Activated T-helper 2 cell treated with anti-CD3 and anti-CD28 coated beads, Interferon-gamma antibody, Interleukin-2, Interleukin-4, amounts not matched to agents 10 μg/mL and 5 μg/mL and 100 μg/mL, durations not matched to agents 14 hours and 24 hours and 36 hours (primary cell): ENCODE data around the gene CCNK. TPM values are rescaled to one million over a fixed set of nuclear protein-coding genes. Genes with fewer than 3 reads are reported as not detected.

Experiments
- DNase-seq: peaks from one replicate; pipeline ENCODE4 v3.0.0; 2021; ENCODE audit warnings: low spot score
- H3K27ac Mint-ChIP-seq: one replicate; pipeline ENCODE4 v1.8.0; 2021; ENCODE audit warnings: mixed read lengths
- H3K27me3 Mint-ChIP-seq: one replicate; pipeline ENCODE4 v1.8.0; 2021; ENCODE audit warnings: low read depth, mixed read lengths
- H3K36me3 Mint-ChIP-seq: one replicate; pipeline ENCODE4 v1.8.0; 2021; ENCODE audit warnings: low read depth, mixed read lengths
- H3K4me1 Mint-ChIP-seq: one replicate; pipeline ENCODE4 v1.8.0; 2021; ENCODE audit warnings: low read depth, mixed read lengths
- H3K4me3 Mint-ChIP-seq: one replicate; pipeline ENCODE4 v1.8.0; 2021; ENCODE audit warnings: low read depth, mild to moderate bottlenecking, moderate library complexity, mixed read lengths
- H3K9me3 Mint-ChIP-seq: one replicate; pipeline ENCODE4 v1.8.0; 2021; ENCODE audit warnings: mixed read lengths
- intact Hi-C: fragments of 100-400 bp; cut with micrococcal nuclease; formaldehyde crosslinking; loops from one replicate; pipeline ENCODE4 v1.15.1; 2023
- total RNA-seq: library from RNA; stranded (reverse); gene quantifications from 2 replicates; pipeline ENCODE4 v1.2.3, GENCODE V29; 2022

Gene CCNK
- total RNA-seq, 1 donor from 2014 or later, result 77.8 TPM

GRCh38 chr14:99502989-99503421, 21.8 kb downstream of the CCNK start:
- no peak for DNase-seq
- Mint-ChIP-seq H3K4me1 (no peaks in the 10 kb centered on the region), H3K27ac (no peak overlapping the region), H3K4me3 (no peak overlapping the region), H3K27me3 (no peaks in the 10 kb centered on the region), H3K9me3 (no peaks in the 10 kb centered on the region), H3K36me3 (peaks cover 85% of the 10 kb centered on the region)
- intact Hi-C loops, result no loop called here

- intact Hi-C loops, result no loop called here
- Mint-ChIP-seq H3K27me3 (no peaks in the 10 kb centered on the region), H3K4me3 (no peak overlapping the region), H3K4me1 (no peaks in the 10 kb centered on the region), H3K27ac (no peak overlapping the region), H3K36me3 (peaks cover 85% of the 10 kb centered on the region), H3K9me3 (no peaks in the 10 kb centered on the region)
- no peak for DNase-seq
Observed at GRCh38 chr14:99503848-99504453, 22.7 kb downstream of the CCNK start.

- H3K27ac Mint-ChIP-seq, result no peak overlapping the region
- DNase-seq, result no peak
- intact Hi-C loops, result no loop called here
- no peaks in the 10 kb centered on the region for H3K27me3 Mint-ChIP-seq
- H3K4me3 Mint-ChIP-seq, result no peak overlapping the region
- no peaks in the 10 kb centered on the region for H3K4me1 Mint-ChIP-seq
- peaks cover 89% of the 10 kb centered on the region for H3K36me3 Mint-ChIP-seq
- no peaks in the 10 kb centered on the region for H3K9me3 Mint-ChIP-seq
Observed at GRCh38 chr14:99505089-99505488, 23.9 kb downstream of the CCNK start.

DNA sequence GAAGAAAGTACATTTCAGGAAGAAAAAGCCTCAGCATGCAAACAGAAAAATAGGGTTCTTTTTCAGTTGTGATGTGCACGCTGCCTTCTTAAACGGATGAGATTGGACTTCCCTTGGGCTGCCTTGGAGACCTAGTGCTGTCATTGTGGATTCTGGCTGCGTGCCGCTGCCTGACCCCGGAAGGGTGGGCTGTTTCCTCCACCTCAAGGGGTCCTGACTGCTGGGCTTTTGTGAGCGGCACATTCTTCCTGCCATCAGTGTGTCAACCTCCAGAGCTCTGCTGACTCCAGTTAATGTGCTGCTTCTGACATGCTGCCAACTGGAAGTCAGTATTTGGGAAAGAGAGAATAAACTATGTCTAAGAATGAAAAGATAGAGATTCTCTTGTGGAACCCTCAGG, 25.1 kb downstream of the CCNK start:
- no peak for DNase-seq
- H3K4me1 Mint-ChIP-seq, result no peaks in the 10 kb centered on the region

DNA sequence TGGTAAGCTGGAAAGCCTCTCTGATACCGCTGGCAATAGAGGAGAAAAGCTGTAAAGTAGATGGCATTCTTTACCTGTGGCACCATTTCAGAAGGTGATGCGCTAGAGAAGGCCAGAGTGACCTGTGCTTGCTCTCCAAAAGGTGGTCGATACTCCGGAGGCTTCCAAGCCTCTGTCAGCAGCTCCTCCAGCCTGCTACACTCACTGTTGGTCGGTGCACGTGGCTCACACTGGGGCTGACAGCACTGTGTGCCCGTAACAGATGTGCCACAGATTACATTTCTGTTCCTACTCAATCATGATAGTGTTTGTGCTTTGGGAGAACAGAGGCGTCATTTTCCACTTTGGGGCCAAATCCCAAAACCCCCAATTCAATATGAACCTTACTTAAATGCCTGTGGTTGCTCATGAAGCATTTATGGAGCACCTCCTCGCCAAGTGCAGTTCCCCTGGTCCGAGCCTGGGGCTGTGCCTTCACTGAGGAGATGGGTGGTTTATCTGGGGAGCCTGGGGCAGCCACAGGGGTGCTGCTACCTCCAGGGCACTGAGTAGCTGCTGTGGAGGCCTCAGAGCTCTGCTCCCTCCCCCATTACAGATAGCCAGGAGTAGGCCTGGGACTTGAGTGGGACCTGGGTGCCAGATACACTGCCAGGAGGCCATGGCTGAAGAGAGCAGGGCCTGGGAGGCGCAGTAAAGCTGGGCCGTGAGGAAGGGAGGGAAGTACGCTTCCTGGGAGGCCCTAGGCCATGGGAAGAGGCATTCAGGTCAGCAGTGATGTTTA, 26.8 kb downstream of the CCNK start:
- Mint-ChIP-seq H3K27ac (no peak overlapping the region), H3K4me1 (no peaks in the 10 kb centered on the region), H3K4me3 (no peak overlapping the region), H3K9me3 (no peaks in the 10 kb centered on the region), H3K27me3 (no peaks in the 10 kb centered on the region), H3K36me3 (peaks cover 62% of the 10 kb centered on the region)
- DNase-seq, result no peak
- intact Hi-C loops, result no loop called here

More for the DNA sequence above, 25.1 kb downstream of the CCNK start:
- no peaks in the 10 kb centered on the region for H3K27me3 Mint-ChIP-seq
- intact Hi-C loops, result no loop called here
- no peaks in the 10 kb centered on the region for H3K9me3 Mint-ChIP-seq
- H3K36me3 Mint-ChIP-seq, result peaks cover 77% of the 10 kb centered on the region
- no peak overlapping the region for H3K4me3 Mint-ChIP-seq
- H3K27ac Mint-ChIP-seq, result no peak overlapping the region

DNA sequence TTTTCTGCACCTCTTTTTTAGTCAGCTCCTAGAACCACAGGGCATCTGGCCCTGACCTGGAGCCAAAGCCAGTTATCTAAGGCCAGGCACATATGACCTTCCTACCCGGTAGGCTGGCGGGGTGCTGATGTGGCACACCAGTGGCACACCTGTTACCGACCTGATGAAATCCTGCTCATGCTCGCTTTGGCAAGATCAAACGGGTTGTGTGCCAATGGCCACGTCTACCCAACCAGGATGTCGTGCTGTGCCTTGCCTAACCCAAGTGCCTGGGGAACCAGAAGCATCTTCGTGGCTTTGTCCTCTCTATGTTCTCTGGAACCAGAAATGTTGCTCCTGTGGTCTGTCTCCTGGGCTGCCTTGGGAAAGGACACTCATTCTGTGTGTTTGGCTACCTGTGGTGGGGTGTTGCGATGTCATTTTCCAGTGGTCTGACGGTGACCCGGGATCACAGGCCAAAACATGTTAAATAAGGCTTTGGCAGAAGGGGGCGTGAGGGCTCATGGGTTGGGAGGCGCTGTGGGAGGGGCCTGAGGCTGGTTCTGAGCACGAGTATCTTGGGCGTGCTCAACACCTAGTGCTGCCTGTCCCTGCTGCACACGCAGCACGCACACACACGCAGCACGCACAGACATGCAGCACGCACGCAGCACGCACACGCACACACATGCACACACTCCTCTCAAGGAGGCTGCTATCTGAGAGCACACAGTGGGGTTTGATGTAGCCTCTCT, 27.9 kb downstream of the CCNK start:
- Mint-ChIP-seq H3K4me3 (no peak overlapping the region), H3K4me1 (no peaks in the 10 kb centered on the region), H3K9me3 (no peaks in the 10 kb centered on the region), H3K36me3 (peaks cover 52% of the 10 kb centered on the region), H3K27me3 (no peaks in the 10 kb centered on the region), H3K27ac (no peak overlapping the region)
- intact Hi-C loops, result no loop called here
- no peak for DNase-seq

DNA sequence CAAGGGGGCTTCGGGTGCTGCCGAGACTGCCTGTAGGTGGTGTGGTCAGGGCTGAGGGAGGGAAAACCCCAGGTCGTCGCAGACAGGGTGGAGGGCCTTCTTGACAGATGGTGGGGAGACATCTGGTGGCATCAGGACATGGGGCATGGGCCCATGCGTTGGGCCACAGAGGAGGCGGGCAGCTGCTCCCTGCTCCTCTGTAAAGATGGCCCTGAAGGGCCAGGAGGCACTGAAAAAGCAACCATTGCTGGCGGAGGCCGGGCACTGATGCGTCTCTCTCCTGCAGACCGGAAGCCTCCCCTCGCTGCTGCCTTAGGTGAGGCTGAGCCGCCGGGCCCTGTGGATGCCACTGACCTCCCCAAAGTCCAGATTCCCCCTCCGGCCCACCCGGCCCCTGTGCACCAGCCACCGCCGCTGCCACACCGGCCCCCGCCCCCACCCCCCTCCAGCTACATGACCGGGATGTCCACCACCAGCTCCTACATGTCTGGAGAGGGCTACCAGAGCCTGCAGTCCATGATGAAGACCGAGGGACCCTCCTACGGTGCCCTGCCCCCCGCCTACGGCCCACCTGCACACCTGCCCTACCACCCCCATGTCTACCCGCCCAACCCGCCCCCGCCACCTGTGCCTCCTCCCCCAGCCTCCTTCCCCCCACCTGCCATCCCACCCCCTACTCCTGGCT, 28.8 kb downstream of the CCNK start:
- H3K4me3 Mint-ChIP-seq, result no peak overlapping the region
- H3K4me1 Mint-ChIP-seq, result no peaks in the 10 kb centered on the region
- intact Hi-C loops, result no loop called here
- no peak overlapping the region for H3K27ac Mint-ChIP-seq
- H3K27me3 Mint-ChIP-seq, result no peaks in the 10 kb centered on the region
- H3K9me3 Mint-ChIP-seq, result no peaks in the 10 kb centered on the region
- H3K36me3 Mint-ChIP-seq, result peaks cover 44% of the 10 kb centered on the region
- no peak for DNase-seq

DNA sequence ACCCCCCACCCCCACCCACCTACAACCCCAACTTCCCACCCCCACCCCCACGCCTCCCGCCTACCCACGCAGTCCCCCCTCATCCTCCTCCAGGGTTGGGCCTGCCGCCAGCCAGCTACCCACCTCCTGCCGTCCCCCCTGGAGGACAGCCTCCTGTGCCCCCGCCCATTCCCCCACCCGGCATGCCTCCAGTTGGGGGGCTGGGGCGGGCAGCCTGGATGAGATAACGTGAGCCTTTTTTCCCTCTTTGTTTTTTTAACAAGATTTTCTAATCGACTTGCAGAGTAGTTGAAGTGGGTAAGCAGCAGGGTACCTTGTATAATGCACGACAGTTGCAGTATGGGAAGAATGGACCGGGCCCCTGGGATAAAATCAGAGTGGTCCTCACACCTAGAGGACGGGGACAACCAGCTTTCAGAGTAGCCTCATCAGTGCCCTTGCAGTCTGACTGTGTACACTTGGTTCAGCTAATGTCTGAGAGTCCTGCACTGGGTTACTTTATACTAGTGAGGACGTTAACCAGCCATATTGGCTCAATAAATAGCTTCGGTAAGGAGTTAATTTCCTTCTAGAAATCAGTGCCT, 29.4 kb downstream of the CCNK start:
- no peak for DNase-seq
- intact Hi-C loops, result no loop called here
- H3K36me3 Mint-ChIP-seq, result peaks cover 38% of the 10 kb centered on the region
- H3K27ac Mint-ChIP-seq, result no peak overlapping the region
- H3K4me3 Mint-ChIP-seq, result no peak overlapping the region
- H3K27me3 Mint-ChIP-seq, result no peaks in the 10 kb centered on the region
- H3K4me1 Mint-ChIP-seq, result no peaks in the 10 kb centered on the region
- H3K9me3 Mint-ChIP-seq, result no peaks in the 10 kb centered on the region

GRCh38 chr14:99511421-99512109, 30.4 kb downstream of the CCNK start:
- no peak overlapping the region for H3K27ac Mint-ChIP-seq
- H3K9me3 Mint-ChIP-seq, result no peaks in the 10 kb centered on the region
- no peaks in the 10 kb centered on the region for H3K4me1 Mint-ChIP-seq
- intact Hi-C loops, result no loop called here
- H3K27me3 Mint-ChIP-seq, result no peaks in the 10 kb centered on the region
- H3K36me3 Mint-ChIP-seq, result peaks cover 29% of the 10 kb centered on the region
- no peak for DNase-seq
- H3K4me3 Mint-ChIP-seq, result no peak overlapping the region

DNA sequence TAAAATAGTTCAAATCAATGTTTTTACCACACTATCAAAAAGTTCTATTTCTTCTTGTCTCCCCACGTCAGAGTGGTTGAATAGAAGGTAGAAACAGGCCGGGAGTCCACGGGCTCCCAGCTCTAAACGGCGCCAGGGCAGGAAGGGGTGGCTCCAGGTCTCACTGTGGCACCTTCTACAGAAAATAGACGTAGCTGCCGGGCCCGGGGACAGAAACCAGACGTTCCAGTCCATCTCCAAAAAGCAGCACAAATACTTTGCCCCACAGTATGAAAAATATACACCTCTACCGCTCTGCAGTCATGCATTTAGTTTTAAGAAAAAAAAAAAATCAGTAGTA, 30.9 kb downstream of the CCNK start:
- no peak overlapping the region for H3K27ac Mint-ChIP-seq
- peaks cover 24% of the 10 kb centered on the region for H3K36me3 Mint-ChIP-seq
- H3K4me1 Mint-ChIP-seq, result no peaks in the 10 kb centered on the region
- DNase-seq, result no peak
- no peaks in the 10 kb centered on the region for H3K27me3 Mint-ChIP-seq
- H3K4me3 Mint-ChIP-seq, result no peak overlapping the region
- intact Hi-C loops, result no loop called here
- no peaks in the 10 kb centered on the region for H3K9me3 Mint-ChIP-seq

DNA sequence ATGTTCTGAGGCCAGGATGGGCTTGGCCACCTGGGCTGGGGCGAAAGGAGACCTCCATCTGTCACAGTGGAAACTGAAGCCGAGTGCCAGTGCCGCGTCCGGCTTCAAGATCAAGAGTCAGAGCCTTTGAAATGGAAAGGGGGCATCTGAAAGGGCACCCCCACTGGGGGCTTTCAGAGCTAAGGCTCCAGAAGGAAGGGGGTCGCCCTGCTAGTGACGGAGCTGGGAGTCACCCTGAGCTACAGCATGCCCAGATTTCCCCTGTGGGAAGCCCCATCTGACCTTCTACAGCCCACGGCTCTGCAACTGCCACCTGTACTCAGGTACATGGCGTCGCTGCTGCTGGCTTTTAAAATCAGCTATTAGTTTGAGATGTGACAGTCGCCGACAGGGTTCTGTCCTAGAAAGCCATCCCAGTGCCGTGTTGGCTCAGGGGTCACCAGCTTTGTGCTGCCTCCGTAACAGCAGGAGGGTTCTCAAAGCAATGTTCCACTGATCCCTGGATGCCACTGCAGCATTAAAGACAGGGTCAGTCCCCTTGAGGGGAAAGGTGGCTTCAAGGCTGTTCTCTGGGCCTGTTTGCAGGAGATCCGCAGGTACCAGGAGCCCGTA, 31.5 kb downstream of the CCNK start:
- Mint-ChIP-seq H3K27ac (no peak overlapping the region), H3K4me1 (no peaks in the 10 kb centered on the region), H3K4me3 (no peak overlapping the region), H3K9me3 (no peaks in the 10 kb centered on the region), H3K36me3 (peaks cover 18% of the 10 kb centered on the region), H3K27me3 (no peaks in the 10 kb centered on the region)
- intact Hi-C loops, result no loop called here
- DNase-seq, result no peak

- Mint-ChIP-seq H3K4me3 (no peak overlapping the region), H3K27ac (no peak overlapping the region)
Observed at GRCh38 chr14:99513183-99513694, 32.0 kb downstream of the CCNK start.

More at GRCh38 chr14:99513183-99513694, 32.0 kb downstream of the CCNK start:
- Mint-ChIP-seq H3K4me1 (no peaks in the 10 kb centered on the region), H3K36me3 (peaks cover 14% of the 10 kb centered on the region), H3K9me3 (no peaks in the 10 kb centered on the region), H3K27me3 (no peaks in the 10 kb centered on the region)
- no peak for DNase-seq
- intact Hi-C loops, result no loop called here
